ENCODE measurements around the gene SLC38A1.

The SLC38A1 gene

DNA sequence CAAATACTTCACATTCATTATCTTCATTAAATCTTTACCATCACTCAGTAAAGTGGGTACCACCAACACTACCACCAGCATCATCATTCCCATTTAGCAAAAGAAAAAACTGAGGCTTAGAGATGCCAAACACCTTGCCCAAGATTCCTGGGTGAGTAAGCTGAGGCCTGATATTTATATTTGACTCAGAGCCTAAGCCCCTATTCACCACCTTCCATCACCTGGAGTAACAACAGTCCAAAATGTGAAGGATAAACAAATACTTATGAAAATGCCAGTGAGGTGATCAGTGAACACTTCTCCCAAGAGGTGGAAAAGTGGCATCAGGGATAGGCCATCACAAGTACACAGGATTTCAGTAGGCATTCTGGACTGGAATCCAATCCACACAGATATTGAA, 3.7 kb downstream of the SLC38A1 start:
- no peak for DNase-seq (ENCODE audit: low read depth)
- no peak overlapping the region for H3K4me3 ChIP-seq (ENCODE audit: control insufficient read depth, low read depth, low read length)
- TF ChIP-seq, protein P1, sequence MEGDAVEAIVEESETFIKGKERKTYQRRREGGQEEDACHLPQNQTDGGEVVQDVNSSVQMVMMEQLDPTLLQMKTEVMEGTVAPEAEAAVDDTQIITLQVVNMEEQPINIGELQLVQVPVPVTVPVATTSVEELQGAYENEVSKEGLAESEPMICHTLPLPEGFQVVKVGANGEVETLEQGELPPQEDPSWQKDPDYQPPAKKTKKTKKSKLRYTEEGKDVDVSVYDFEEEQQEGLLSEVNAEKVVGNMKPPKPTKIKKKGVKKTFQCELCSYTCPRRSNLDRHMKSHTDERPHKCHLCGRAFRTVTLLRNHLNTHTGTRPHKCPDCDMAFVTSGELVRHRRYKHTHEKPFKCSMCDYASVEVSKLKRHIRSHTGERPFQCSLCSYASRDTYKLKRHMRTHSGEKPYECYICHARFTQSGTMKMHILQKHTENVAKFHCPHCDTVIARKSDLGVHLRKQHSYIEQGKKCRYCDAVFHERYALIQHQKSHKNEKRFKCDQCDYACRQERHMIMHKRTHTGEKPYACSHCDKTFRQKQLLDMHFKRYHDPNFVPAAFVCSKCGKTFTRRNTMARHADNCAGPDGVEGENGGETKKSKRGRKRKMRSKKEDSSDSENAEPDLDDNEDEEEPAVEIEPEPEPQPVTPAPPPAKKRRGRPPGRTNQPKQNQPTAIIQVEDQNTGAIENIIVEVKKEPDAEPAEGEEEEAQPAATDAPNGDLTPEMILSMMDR (IDR thresholded peaks at IDR 0.05; ENCODE audit: control insufficient read depth, insufficient read depth, low read depth, low read length, missing control alignments): no peak

DNA sequence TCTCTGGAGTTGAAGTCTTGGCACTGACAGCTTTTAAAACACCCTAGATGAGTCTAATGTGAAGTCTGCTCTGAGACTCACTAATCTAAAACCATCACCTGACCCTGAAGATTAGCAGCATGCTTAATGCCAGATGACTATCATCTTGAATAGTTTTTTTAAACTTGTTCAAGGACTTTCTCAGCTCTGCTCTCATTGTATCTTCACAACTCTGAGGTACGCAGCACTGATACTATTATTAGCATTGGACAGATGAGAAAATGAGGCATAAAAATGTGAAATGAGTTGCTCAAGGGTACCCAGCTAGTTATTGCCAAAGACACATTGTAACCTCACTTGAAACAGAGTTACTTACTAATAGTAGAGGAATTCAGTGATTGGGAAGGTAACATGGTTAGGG, 4.8 kb downstream of the SLC38A1 start:
- DNase-seq (ENCODE audit: low read depth): peak; percentile 43
- H3K4me3 ChIP-seq (ENCODE audit: control insufficient read depth, low read depth, low read length): no peak overlapping the region
- TF ChIP-seq, protein P1 (IDR thresholded peaks at IDR 0.05; ENCODE audit: control insufficient read depth, insufficient read depth, low read depth, low read length, missing control alignments): no peak

DNA sequence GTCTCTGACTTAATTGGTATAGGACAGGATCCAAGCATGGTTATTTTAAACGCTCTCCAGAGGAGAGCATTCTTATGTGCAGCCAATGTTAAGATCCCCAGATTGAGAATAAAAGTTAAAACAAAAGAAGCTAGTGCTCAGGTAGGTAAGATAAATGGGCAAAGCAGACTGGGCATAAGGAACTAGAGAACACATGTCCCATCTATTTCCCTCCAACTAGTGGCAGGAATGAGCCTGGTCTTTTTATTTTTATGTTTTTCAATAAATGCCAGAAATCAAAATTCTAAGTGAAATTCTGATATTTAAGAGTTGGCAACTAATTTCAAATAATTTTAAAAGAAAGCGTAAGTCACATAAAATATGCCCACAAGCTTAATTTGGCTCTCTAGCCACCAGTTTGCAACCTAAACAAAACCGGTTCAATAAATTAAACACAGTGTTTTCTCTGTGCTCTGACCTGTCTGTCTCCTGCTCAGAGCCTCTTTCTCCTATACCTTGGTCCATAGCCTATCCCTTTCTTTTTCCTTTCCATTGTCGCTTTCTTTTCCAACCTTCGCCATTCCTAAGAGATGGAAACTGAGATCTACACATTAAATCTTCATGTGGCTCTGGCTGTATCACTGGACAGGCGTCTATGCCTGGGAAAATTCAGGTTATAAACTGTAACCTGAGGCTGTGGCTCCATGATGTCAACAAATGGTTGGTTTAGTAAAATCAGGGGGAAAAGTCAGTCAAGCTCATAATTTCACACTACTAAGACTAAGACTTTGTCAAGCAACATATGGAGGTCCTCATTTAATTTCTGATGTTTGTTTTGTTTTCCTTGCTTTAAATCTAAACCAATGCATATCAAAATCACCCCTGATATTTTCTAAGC, 5.5 kb downstream of the SLC38A1 start:
- DNase-seq (ENCODE audit: low read depth): no peak
- no peak overlapping the region for H3K4me3 ChIP-seq (ENCODE audit: control insufficient read depth, low read depth, low read length)

DNA sequence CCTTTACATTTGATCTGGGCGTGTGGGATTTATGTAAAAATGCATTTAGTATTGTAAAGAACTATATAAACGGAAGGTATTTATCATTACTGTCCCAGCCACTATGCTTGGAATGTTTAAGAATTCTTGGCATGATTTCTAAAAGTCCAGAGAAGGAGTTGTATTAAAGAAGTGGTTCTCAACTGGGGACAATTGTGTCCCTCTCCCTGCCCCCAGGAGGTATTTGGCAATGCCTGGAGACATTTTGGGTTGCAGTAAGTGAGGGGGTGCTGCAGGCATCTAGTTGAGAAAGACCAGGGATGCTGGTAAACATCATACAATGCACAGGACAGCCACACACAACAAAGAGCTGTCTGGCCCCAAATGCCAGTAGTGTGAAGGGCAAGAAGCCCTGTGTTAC, 7.2 kb downstream of the SLC38A1 start:
- TF ChIP-seq, protein P1 (IDR thresholded peaks at IDR 0.05; ENCODE audit: control insufficient read depth, insufficient read depth, low read depth, low read length, missing control alignments): no peak
- no peak overlapping the region for H3K4me3 ChIP-seq (ENCODE audit: control insufficient read depth, low read depth, low read length)

More for the DNA sequence above, 5.5 kb downstream of the SLC38A1 start:
- TF ChIP-seq, protein P1 (IDR thresholded peaks at IDR 0.05; ENCODE audit: control insufficient read depth, insufficient read depth, low read depth, low read length, missing control alignments): peak; percentile 1

DNA sequence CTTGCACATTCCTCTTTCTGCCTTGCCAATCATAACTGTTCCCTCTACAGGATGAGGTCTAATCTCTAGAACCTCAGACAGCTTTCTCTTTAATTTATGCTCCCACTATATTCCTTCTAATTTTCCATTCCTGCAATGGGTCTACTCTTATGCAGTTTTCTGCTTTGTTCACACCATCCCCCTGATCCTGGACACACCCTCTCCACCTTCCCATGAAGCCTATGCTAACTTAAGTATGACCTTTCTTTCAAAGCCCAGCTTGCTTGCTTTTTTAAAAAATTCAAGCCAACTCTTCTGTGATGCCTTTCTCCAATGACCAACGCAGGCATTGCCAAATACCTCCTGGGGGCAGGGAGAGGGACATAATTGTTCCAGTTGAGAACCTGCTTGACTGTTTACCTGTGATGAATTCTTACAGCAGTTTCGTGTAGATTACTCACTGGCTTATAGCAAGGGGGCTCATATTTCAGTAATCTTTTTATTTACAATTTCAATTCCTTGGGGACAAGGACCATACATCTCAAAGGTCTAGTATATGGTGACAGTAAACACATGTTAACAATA, 7.8 kb downstream of the SLC38A1 start:
- DNase-seq (ENCODE audit: low read depth): no peak
- H3K4me3 ChIP-seq (ENCODE audit: control insufficient read depth, low read depth, low read length): no peak overlapping the region
- TF ChIP-seq, protein P1 (IDR thresholded peaks at IDR 0.05; ENCODE audit: control insufficient read depth, insufficient read depth, low read depth, low read length, missing control alignments): no peak

More for the DNA sequence above, 7.2 kb downstream of the SLC38A1 start:
- DNase-seq (ENCODE audit: low read depth): no peak

DNA sequence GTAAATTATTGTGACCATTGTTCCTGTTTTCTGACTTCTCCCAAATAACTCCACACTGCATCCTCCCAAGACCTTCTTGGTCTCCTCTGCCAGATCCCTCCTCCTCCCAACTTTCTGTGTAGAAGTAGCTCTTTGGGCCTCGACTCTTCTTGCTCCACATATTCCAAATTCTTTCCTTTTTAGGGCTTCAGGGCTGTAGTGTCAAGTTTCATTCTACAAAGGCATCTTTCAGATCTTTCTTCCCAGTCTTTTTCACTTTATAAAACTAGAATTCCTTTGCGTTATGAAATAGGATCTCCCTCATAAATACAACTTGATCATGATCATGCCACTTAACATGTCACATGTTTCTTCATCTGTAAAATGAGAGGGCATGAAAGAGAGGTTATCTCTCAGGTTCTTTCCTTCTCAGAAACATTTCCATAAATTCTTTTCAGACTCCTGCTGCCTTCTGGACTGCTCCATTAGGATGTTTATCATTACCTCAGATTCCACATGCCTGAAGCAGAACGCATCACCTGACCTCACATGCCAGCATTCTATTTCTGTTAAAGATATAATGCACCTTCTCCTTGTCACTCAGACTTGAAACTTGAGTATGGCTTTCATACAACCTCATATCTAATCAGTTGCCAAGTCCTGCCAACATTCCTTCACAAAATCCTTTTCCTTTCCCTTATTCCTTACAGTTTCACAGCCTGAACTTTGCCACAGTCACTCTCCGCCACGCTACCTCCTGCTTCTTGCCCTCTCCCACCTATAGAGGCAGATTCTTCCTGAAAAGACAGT, 8.5 kb downstream of the SLC38A1 start:
- DNase-seq (ENCODE audit: low read depth): peak; percentile 49
- TF ChIP-seq, protein P1 (IDR thresholded peaks at IDR 0.05; ENCODE audit: control insufficient read depth, insufficient read depth, low read depth, low read length, missing control alignments): no peak
- H3K4me3 ChIP-seq (ENCODE audit: control insufficient read depth, low read depth, low read length): no peak overlapping the region
